ENCODE data around the gene FNIP2.
"Not testable (repeated sequence)": the region's sequence is repeated elsewhere in the genome, so short reads cannot be mapped to it uniquely, and the experiment has no call there.

FNIP2 gene

DNA sequence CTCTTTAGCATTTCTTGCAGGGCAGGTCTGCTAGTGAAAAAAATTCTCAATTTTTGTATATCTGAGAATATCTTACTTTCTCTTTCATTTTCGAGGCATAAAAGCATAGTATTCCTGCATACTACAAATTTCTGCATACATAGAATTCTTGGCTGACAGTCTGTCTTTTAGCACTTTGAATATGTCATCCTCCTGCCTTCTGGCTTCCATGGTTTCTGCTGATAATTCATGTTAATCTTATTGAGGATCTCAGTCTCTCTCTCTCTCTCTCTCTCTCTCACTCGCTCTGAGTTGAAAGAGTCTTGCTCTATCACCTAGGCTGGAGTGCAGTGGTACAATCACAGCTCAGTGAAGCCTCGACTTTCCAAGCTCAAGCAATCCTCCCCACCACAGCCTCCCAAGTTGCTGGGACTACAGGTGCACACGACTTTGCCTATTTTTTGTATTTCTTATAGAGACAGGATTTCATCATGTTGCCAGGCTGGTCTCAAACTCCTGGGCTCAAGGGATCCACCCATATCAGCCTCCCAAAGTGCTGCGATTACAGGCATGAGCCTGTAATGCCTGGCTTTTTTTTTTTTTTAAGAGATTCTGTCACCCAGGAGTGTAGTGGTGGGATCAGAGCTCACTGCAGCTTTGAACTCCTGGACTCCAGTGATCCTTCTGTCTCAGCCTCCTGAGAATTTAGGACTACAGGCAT is 161.3 kb downstream of the FNIP2 start:
- no peak for DNase-seq

DNA sequence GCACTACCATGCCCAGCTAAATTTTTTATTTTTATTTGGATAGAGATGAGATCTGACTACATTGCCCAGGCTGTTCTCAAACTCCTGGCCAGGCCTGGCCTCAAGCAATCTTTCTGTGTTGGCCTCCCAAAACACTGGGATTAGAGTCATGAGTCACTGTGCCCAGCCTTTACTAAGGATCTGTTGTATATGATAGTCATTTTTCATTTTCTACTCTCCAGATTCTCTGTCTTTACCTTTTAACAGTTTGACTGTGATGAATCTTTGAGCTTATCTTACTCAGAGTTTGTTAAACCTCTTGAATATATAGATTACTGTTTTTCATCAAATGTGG is 161.8 kb downstream of the FNIP2 start:
- no peak for DNase-seq

DNA sequence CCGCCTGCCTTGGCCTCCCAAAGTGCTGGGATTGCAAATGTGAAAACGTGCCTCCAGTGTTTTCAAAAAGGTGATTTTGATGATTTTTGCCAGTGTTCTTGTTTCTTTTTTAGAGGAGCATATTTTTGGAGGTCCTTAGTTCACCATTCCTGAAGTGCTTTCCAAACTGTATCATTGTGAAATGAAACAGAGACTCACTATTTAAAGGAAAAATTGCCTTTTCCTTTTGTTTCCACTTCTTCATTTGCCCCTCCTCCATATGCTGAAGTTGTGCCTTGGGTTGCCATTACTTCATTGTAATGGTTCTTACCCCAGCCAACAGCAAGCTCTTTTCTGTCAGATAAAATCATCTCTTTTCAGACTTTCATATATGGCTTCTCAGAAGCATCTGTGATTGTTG is 164.4 kb downstream of the FNIP2 start:
- DNase-seq: no peak

DNA sequence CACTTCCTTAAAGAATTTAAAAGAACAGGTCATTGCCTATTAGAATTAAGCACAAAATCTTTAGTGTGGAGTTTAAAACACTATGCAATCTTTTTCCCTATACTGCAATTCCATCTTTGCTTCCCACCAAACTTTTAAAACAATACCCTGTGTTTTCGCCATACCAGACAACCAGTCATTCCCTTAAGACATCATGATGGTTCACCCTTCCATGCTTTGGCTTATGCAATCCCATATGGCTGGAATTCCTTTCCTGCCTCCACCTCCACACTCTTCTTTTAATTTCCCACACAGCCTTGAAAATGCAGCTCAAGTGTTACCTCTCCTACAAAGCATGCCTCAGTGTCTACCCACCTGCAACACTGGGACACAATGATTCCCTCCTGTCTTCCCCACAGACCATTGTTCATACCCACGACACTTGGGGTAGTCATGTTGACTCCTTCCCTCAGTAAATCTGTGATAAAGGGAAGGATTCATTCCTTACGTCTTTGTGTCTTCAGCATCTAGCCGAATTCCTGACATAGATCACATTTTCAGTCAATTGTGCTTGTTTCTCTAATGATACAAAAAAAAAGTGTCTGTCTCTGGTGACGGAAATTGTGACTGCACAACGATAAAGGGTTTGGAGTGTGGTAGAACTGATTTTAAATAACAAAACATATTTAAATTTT is 166.3 kb downstream of the FNIP2 start:
- no peak for DNase-seq

DNA sequence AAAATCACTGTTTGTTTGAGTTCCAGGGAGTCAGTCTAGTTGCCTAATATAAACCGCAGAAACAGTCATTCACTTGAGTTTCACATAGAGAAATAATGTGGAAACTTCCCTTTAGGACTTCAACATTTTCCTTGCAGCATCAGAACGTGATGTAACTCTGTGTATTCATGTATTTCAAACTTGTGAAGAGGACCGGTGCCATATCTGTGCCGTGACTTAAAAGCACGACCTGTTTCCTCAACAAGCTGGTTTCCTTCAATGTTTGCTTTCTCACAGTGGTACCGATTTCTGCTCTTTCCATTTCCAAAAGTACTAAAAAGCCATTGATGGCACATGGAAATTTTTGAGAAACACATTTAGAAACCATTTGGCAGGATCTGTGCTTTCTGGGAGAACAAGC is 167.4 kb downstream of the FNIP2 start:
- DNase-seq: no peak

DNA sequence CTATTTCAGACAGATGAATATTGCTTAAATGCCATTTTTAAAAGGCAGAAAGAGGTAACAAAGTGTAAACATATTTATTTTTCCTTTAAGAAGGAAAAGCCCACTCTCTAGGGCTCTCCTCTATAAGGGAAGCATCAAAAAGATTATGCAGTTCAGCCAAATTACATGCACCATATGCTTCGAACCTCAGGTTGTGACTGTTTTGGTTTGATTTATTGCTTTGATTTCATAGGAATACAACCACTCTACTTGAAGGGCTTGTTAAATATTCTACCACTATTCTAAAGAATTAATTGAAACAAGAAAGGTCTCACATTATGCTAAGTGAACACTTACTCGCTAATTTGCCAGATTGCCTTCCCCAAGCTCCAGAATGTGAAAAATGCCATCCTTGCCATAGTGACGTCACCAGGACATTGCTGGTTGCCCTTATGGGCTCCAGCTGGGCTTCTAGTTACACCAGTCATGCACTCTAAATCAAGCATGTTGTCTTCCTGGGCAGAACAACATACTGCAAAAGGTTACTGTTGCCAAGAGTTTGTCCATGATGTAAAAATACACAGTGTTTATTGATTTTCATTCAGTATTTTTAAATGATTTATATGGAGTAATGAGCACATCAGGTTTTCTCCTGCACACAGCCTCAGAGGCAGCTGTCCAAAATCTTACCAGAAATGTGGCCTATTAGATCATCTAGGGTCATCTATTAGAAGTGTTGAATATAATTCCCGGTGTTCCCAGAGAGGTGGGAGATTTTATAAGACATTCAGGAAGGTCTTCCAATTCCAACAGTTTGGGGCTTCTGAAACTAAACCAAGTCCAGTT is 169.6 kb downstream of the FNIP2 start:
- no peak for DNase-seq

DNA sequence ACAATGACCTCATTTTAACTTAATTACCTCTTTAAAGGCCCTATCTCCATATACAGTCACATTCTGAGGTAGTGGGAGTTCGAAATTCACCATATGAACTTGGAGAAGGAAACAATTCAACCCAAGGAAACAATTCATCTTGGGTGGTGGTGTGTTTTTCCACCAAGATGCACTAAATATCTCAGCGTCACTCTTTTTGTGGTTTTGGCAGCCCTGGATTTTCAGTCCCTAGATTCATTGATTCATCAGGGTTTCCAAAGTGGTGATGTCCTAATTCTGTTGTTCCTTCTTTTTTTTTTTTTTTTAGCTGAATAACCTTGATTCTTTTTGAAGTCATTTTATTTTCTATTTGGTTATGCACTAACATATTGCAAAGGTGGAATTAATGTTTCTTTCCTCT is 171.4 kb downstream of the FNIP2 start:
- no peak for DNase-seq

DNA sequence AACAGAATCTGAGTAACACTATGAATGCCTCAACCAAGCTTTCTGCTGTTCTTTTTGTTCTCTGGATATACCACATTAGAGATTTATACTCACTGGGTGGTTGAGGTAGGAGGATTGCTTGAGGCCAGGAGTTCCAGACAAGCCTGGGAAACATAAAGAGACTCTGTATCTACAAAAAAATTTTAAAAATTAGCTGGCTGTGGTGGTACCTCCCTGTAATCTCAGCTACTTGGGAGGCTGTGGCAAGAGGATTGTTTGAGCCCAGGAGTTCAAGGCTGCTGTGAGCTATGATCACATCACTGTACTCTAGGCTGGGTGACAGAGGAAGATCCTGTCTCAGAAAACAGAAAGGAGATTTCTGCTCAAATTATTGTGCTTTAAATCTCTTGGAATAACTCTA is 172.5 kb downstream of the FNIP2 start:
- DNase-seq: no peak

DNA sequence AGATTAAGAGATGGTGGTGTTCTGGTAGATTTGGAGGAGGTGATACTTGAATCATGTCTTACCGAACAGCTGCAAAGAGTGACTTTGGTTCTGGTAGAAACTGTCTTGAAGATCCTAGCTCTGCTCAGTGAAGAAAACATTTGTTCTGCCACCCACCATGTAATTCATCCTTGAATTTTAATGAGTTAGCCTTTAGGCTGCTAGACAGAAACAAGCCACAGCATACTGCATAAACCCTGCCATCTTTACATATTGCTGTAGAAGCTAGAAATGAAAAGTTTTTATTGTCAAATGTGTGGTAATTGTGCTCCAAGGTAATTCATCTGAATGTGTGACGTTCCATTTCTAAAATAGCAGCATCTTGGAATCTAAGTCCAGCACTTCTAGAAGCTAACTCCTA is 173.1 kb downstream of the FNIP2 start:
- DNase-seq: no peak

DNA sequence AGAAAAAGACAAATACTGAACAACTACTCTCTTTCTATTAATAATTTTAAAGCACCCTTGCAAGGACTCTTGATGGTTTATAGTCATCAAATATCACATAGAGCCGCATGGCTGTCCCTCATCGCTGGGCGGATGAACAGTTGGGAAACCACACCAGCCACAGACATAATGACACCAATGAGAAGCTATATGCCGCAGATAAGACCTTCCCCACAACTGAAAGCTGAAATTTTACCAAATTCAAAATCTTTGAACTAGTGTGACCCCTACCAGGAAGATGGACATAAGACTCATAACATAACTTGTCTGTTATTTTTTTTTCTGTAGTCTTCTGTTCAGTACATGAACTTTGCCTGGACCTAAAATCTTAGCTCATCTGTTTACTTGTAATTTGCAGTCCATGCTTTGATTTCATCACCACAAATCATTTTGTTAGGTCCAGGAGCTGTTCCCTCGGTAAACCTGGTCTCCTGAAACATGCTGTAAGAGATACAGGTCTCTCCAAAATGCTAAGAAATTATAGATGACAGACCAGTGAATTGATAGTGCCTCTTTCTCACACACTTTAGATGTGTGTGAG is 176.8 kb downstream of the FNIP2 start:
- DNase-seq: no peak

DNA sequence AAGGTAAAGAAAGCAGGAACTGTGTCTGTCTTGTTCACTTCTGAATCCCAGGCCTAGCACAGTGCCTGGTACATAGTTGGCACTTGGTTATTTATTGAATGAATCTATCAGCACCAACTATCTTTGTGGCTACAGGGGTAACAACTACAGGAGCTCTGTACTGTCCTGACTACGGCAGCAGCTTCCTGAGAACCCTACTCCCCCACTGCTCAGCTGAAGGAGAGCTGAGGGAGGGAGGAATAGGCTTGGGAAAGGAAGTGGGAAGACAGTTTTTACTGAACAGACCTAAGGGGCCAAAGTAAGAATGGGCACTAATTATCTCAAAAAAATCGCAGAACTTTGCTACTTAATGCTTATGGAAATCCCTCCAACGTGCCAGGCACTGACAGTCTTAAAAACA is 178.0 kb downstream of the FNIP2 start:
- DNase-seq: no peak

DNA sequence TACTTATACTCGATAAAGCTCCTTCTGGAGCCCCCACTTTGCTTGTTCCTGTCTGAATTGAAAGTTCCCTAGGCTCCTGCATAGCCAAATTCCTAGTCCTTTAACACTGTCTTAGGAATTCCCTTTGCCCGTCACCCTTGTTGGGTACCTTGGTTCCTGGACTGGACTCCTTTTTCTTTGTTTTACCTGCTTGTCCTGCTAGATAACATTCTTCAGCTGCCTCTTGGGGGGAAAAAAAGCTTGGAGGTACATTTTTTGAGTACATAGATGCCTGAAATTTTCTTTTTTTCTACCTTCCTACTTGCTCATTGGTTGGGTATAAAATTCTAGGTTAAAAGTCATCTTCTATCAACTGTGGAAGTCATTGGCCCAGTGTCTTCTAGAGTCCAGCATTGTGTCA is 179.2 kb downstream of the FNIP2 start:
- DNase-seq: no peak

DNA sequence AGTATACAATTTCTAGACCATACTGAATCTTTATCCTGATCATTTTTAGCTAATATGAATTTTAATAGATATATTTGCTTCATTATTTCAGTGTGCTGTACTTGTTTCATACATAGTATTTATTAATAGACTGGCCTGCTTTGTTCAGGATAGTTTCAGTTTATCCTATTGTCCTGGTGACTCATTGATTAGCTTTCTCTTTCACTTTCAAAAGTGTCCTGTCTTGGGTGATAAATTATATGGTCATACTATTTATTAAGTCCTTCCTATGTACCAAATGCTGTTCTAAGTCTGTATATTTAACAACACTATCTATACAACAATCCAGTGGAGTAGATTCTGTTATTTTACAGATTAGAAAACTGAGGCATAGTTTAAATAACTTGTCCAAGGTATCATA is 180.3 kb downstream of the FNIP2 start:
- no peak for DNase-seq

DNA sequence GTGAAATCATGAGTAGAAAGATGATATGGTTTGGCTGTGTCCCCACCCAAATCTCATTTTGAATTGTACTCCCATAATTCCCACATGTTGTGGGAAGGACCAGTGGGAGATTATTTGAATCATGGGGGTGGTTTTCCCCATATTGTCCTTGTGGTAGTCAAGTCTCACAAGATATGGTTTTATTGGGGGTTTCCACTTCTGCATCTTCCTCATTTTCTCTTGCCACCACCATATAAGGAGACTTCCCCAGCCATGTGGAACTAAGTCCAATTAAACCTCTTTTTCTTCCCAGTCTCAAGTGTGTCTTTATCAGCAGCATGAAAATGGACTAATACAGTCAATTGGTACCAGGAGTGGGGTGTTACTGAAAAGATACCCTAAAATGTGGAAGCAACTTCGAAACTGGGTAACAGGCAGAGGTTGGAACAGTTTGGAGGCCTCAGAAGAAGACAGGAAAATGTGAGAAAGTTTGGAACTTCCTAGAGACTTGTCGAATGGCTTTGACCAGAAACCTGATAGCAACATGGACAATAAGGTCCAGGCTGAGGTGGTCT is 183.5 kb downstream of the FNIP2 start:
- not testable (repeated sequence) for DNase-seq

DNA sequence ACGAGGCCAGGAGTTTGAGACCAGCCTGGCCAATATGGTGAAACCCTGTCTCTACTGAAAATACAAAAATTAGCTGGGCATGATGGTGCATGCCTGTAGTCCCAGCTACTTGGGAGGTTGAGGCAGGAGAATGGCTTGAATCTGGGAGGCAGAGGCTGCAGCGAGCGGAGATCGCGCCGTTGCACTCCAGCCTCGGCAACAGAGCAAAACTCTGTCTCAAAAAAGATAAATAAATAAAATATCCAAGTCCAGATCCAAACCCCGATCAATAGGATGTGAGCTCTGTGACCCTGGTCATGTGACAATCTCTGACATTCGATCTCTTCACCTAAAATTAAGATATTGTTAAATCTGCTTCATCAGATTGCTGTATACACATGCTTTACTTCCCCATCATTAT is 187.5 kb downstream of the FNIP2 start:
- not testable (repeated sequence) for DNase-seq

DNA sequence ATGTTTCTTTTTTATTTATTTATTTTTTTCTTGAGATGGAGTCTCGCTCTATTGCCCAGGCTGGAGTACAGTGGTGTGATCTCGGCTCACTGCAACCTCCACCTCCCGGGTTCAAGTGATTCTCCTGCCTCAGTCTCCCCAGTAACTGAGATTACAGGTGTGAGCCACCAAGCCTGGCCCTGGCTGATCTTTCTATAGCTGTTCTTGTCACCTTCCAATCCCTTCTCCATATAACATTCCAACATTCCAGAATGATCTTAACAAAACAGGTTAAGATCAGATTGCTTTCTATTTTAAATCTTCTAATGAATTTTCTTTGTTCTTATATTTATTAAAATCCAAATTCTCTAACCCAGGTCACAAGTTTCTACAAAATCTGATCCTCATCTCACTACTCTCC is 188.1 kb downstream of the FNIP2 start:
- not testable (repeated sequence) for DNase-seq

All from effector CD4-positive, alpha-beta T cell (primary cell).